CD14-positive monocyte (primary cell): Measurements from ENCODE around the gene WASHC2C. TPM values are rescaled to one million over a fixed set of nuclear protein-coding genes. Genes with fewer than 3 reads are reported as not detected.
"Not testable (repeated sequence)": the region's sequence is repeated elsewhere in the genome, so short reads cannot be mapped to it uniquely, and the experiment has no call there.

Experiments used
- DNase-seq, 3 donors: peaks; one replicate each; pipeline ENCODE4 v3.0.0-alpha.2; 2011 to 2022
- H2AFZ ChIP-seq: 2 replicates; pipeline ENCODE4 v1.6.0; 2012; ENCODE audit warnings: mild to moderate bottlenecking, low read depth, low read length, inconsistent platforms; ENCODE audit not compliant: insufficient read depth, poor library complexity, severe bottlenecking
- H3K27ac ChIP-seq, 2 donors: 1 replicate in 1 of 2; 2 replicates in 1 of 2; pipeline ENCODE4 v1.5.1; 2012 to 2013; ENCODE audit warnings: low read length in 2 of 2, control low read depth in 1 of 2, inconsistent platforms in 1 of 2, low read depth in 1 of 2, mild to moderate bottlenecking in 1 of 2
- H3K27me3 ChIP-seq, 2 donors: one replicate each; pipeline versions ENCODE4 v1.6.0 to v1.6.1; 2011 to 2013; ENCODE audit warnings: low read length in 2 of 2; ENCODE audit not compliant: control insufficient read depth in 2 of 2, insufficient read depth in 2 of 2
- H3K36me3 ChIP-seq, 2 donors: replicated peaks in 1 of 2; 1 replicate in 1 of 2; 2 replicates in 1 of 2; pipeline versions ENCODE4 v1.5.1 to v1.6.1; 2012 to 2013; ENCODE audit warnings: low read length in 2 of 2, control low read depth in 1 of 2, inconsistent platforms in 1 of 2, mild to moderate bottlenecking in 1 of 2; ENCODE audit not compliant: insufficient read depth in 2 of 2, control insufficient read depth in 1 of 2
- H3K4me1 ChIP-seq, 2 donors: 1 replicate in 1 of 2; 2 replicates in 1 of 2; pipeline versions ENCODE4 v1.5.1 to v1.6.1; 2012 to 2013; ENCODE audit warnings: low read length in 2 of 2, control low read depth in 1 of 2, inconsistent platforms in 1 of 2, mild to moderate bottlenecking in 1 of 2, moderate library complexity in 1 of 2; ENCODE audit not compliant: insufficient read depth in 2 of 2, control insufficient read depth in 1 of 2
- H3K4me2 ChIP-seq: replicated peaks from 2 replicates; pipeline ENCODE3; 2012; ENCODE audit warnings: low read length, moderate library complexity, mild to moderate bottlenecking; ENCODE audit not compliant: poor library complexity, severe bottlenecking; ENCODE audit errors: extremely low read depth
- H3K4me3 ChIP-seq, 3 experiments: fragments of 200-600 bp in 1 of 3; sonication (generic) in 1 of 3; replicated peaks in 1 of 3; 1 replicate in 2 of 3; 2 replicates in 1 of 3; pipeline ENCODE4 v1.5.1; 2011 to 2013; ENCODE audit warnings: low read length in 3 of 3, mild to moderate bottlenecking in 3 of 3, control low read depth in 2 of 3, low read depth in 2 of 3, inconsistent platforms in 1 of 3, moderate library complexity in 1 of 3
- H3K79me2 ChIP-seq: 2 replicates; pipeline ENCODE4 v1.6.0; 2012; ENCODE audit warnings: mild to moderate bottlenecking, control low read depth, inconsistent platforms, low read length, moderate library complexity; ENCODE audit not compliant: insufficient read depth
- H3K9ac ChIP-seq: 2 replicates; pipeline ENCODE4 v1.6.0; 2017; ENCODE audit warnings: low read length, mild to moderate bottlenecking; ENCODE audit not compliant: insufficient read depth, poor library complexity, severe bottlenecking
- H3K9me3 ChIP-seq, 2 donors: replicated peaks in 1 of 2; 1 replicate in 1 of 2; 2 replicates in 1 of 2; pipeline versions ENCODE4 v1.5.1 to v1.6.1; 2012 to 2013; ENCODE audit warnings: low read length in 2 of 2, control low read depth in 1 of 2; ENCODE audit not compliant: control insufficient read depth in 1 of 2, insufficient read depth in 1 of 2
- H4K20me1 ChIP-seq: 2 replicates; pipeline ENCODE4 v1.6.0; 2012; ENCODE audit warnings: mild to moderate bottlenecking, low read length, control low read depth, moderate library complexity; ENCODE audit not compliant: insufficient read depth
- H3K27ac Mint-ChIP-seq, 7 donors: one replicate each; pipeline ENCODE4 v1.8.0; 2020; ENCODE audit warnings: mild to moderate bottlenecking in 7 of 7, mixed read lengths in 7 of 7, moderate library complexity in 6 of 7, inconsistent platforms in 2 of 7
- H3K27me3 Mint-ChIP-seq, 3 donors: one replicate each; pipeline ENCODE4 v1.8.0; 2021 to 2022; ENCODE audit warnings: low read depth in 3 of 3, mild to moderate bottlenecking in 3 of 3, mixed read lengths in 3 of 3, moderate library complexity in 3 of 3, inconsistent platforms in 1 of 3
- H3K36me3 Mint-ChIP-seq, 2 donors: one replicate each; pipeline ENCODE4 v1.8.0; 2020; ENCODE audit warnings: mixed read lengths in 2 of 2, inconsistent platforms in 1 of 2, mild to moderate bottlenecking in 1 of 2
- H3K4me1 Mint-ChIP-seq: one replicate; pipeline ENCODE4 v1.8.0; 2020; ENCODE audit warnings: mild to moderate bottlenecking, mixed read lengths
- H3K4me3 Mint-ChIP-seq, 2 donors: one replicate each; pipeline ENCODE4 v1.8.0; 2020; ENCODE audit warnings: mild to moderate bottlenecking in 2 of 2, mixed read lengths in 2 of 2, moderate library complexity in 1 of 2
- H3K9me3 Mint-ChIP-seq, 7 donors: one replicate each; pipeline ENCODE4 v1.8.0; 2020 to 2022; ENCODE audit warnings: mixed read lengths in 7 of 7, mild to moderate bottlenecking in 6 of 7, moderate library complexity in 6 of 7, inconsistent platforms in 2 of 7
- WGBS: methylation state at CpG from one replicate; pipeline ENCODE4 v1.1.5; 2013; ENCODE audit warnings: missing lambda C conversion rate; ENCODE audit not compliant: insufficient coverage; 5-methylcytosine and 5-hydroxymethylcytosine counted together
- intact Hi-C, 2 donors: fragments of 100-400 bp; cut with micrococcal nuclease; formaldehyde crosslinking; loops; one replicate each; pipeline versions ENCODE4 v1.15.0 to v1.15.1; 2023
- polyA plus RNA-seq, 3 donors: library from polyadenylated mRNA; depleted of rRNA in 1 of 3; unstranded in 2 of 3; stranded (reverse) in 1 of 3; fragments of 300-500 nt in 2 of 3; fragments of >200 nt in 1 of 3; fragmentation: Illumina TruSeq in 2 of 3; gene quantifications; 1 replicate in 2 of 3; 2 replicates in 1 of 3; pipeline ENCODE4 v1.2.3, GENCODE V29; 2012 to 2021

The WASHC2C gene
- polyA plus RNA-seq, 3 donors = 12.4 to 54.2 (median 23.1) TPM

GRCh38 chr10:45771757-45772461, 44.8 kb downstream of the WASHC2C start:
- H3K9ac ChIP-seq, H2AFZ ChIP-seq, H3K27ac Mint-ChIP-seq, H3K79me2 ChIP-seq, H3K9me3 Mint-ChIP-seq, H3K4me1 Mint-ChIP-seq, H3K4me3 Mint-ChIP-seq, H4K20me1 ChIP-seq, H3K27me3 Mint-ChIP-seq, intact Hi-C loops, H3K4me2 ChIP-seq, DNase-seq, H3K4me1 ChIP-seq, H3K4me3 ChIP-seq, H3K27ac ChIP-seq, H3K9me3 ChIP-seq, H3K27me3 ChIP-seq: not testable (repeated sequence)
- no CpG with 5 or more reads among the region's 7 CpGs for WGBS
- H3K36me3 ChIP-seq = peaks cover 10 to 37% of the 10 kb centered on the region in 2 donors
- H3K36me3 Mint-ChIP-seq = peaks cover 24 to 43% of the 10 kb centered on the region in 2 donors

GRCh38 chr10:45786217-45786616, 59.2 kb downstream of the WASHC2C start:
- H3K36me3 Mint-ChIP-seq = peaks cover 53 to 66% of the 10 kb centered on the region in 2 donors
- H3K27ac ChIP-seq, H3K9me3 Mint-ChIP-seq, H3K4me1 Mint-ChIP-seq, H3K9ac ChIP-seq, intact Hi-C loops, DNase-seq, H4K20me1 ChIP-seq, H3K27me3 ChIP-seq, H3K4me2 ChIP-seq, H3K4me3 ChIP-seq, H3K79me2 ChIP-seq, H3K27me3 Mint-ChIP-seq, H3K27ac Mint-ChIP-seq, H3K9me3 ChIP-seq, H3K4me1 ChIP-seq, H2AFZ ChIP-seq, H3K4me3 Mint-ChIP-seq: not testable (repeated sequence)
- WGBS = no CpG with 5 or more reads among the region's 1 CpG
- H3K36me3 ChIP-seq = peaks cover 35 to 69% of the 10 kb centered on the region in 2 donors

- H2AFZ ChIP-seq, intact Hi-C loops: not testable (repeated sequence)
Observed at GRCh38 chr10:45787212-45787741, 60.2 kb downstream of the WASHC2C start.

GRCh38 chr10:45789991-45790390, 62.9 kb downstream of the WASHC2C start:
- H3K4me2 ChIP-seq, H4K20me1 ChIP-seq, H3K4me3 ChIP-seq, DNase-seq, H3K9me3 ChIP-seq, H3K9me3 Mint-ChIP-seq, H3K4me1 Mint-ChIP-seq, H3K4me1 ChIP-seq, H3K4me3 Mint-ChIP-seq, H2AFZ ChIP-seq, H3K27me3 ChIP-seq, H3K27ac ChIP-seq, intact Hi-C loops, H3K27me3 Mint-ChIP-seq, H3K79me2 ChIP-seq, H3K9ac ChIP-seq: not testable (repeated sequence)
- H3K36me3 ChIP-seq = peaks cover 44 to 84% of the 10 kb centered on the region in 2 donors
- peaks cover 68 to 85% of the 10 kb centered on the region in 2 donors for H3K36me3 Mint-ChIP-seq
- H3K27ac Mint-ChIP-seq = peak overlapping the region in 1 of 7 donors; percentile 27
- 100% methylated on average over 4 of the region's 8 CpGs for WGBS

More at GRCh38 chr10:45787212-45787741, 60.2 kb downstream of the WASHC2C start:
- peaks cover 44 to 79% of the 10 kb centered on the region in 2 donors for H3K36me3 ChIP-seq
- not testable (repeated sequence) for H3K4me1 ChIP-seq, H3K27me3 Mint-ChIP-seq, H3K4me2 ChIP-seq, H3K27me3 ChIP-seq, H3K4me1 Mint-ChIP-seq, H3K27ac ChIP-seq, H3K4me3 Mint-ChIP-seq, DNase-seq, H4K20me1 ChIP-seq, H3K79me2 ChIP-seq, H3K9ac ChIP-seq, H3K9me3 ChIP-seq, H3K4me3 ChIP-seq, H3K9me3 Mint-ChIP-seq
- Mint-ChIP-seq H3K36me3 (peaks cover 61 to 73% of the 10 kb centered on the region in 2 donors), H3K27ac (peak overlapping the region in 2 of 7 donors; percentile 10 to 43)
- no CpG with 5 or more reads among the region's 5 CpGs for whole genome bisulfite sequencing
